Measurements from ENCODE around the gene INPP1.
"Not testable (repeated sequence)": the region's sequence is repeated elsewhere in the genome, so short reads cannot be mapped to it uniquely, and the experiment has no call there.

The INPP1 gene

GRCh38 chr2:190334479-190335224 lies 8.7 kb upstream of the INPP1 start:
- no peak for DNase-seq

- DNase-seq, result no peak
Measured at GRCh38 chr2:190335225-190335559, 8.2 kb upstream of the INPP1 start.

- DNase-seq, result not testable (repeated sequence)
Measured at GRCh38 chr2:190335584-190335983, 7.8 kb upstream of the INPP1 start.

- no peak for DNase-seq
Measured at GRCh38 chr2:190336420-190336819, 7.0 kb upstream of the INPP1 start.

- DNase-seq, result no peak
Measured at GRCh38 chr2:190338453-190338852, 4.9 kb upstream of the INPP1 start.

GRCh38 chr2:190339394-190339793 lies 4.0 kb upstream of the INPP1 start:
- no peak for DNase-seq

GRCh38 chr2:190340369-190340768 lies 3.0 kb upstream of the INPP1 start:
- DNase-seq, result no peak

DNA sequence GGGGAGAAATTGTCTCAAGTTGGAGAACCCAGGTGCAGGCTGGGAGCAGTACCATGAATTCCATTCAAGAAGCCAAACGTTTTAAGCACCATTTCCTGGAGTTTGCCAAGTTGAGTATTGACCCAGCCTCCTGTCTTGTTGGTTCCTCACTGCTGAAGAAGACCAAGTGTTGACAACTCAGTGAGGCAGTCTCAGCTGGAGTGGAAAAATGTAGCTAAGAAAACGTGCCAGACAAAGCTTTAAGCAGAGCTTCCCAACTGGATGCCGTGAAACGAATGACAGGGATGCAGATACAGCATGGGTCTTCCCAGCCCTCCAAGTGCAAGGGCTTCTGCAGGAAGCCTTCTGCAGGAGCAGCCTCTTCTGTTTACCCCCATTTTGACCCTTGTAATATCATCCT lies 778 bp upstream of the INPP1 start:
- no peak for DNase-seq

DNA sequence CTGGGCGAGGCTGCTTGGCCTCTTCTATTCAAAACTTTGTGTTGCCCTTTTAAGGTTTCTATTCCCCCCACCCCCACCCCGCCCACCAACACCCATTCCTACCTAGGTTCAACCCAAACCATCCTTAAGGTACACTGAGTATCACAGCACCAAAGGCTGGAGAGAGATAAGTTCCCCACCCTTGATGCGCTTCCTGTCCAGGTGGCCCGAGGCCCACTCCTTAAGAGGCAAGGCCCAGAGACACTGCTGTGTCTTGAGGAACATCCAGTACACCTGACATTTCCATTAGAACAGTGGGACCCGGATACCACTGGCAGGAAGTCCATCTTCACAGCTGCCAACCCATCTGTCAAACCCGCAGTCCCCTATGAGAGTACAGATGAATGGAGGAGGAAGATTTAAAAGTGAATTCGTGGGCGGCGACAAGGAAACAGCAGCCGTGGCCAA lies 277 bp upstream of the INPP1 start:
- DNase-seq, result no peak

DNA sequence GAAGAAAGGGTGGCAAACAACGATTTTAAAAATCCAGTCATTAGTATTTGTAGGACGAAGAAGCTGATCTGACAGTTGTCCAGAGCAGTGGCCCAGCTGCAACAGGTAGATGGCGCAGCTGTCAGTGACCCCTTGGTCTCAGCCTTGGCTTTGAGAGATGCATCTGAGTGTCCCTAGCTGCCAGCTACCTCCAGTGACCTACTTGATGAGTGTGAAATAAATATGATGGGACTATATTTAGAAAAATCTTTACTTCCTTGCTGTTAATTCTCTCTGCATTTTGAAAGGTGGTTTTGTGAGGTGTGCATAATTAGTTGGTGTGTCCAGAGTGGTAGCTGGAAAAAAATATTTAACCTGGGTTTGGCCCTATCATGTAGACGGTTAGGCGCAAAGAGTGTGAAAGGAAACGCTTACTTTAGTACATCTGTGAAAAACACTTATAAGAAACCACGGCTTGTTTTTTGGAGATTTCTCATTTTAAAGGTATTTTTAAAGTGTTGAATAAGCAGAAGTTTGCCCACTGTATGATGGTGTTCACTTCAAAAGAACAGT lies 963 bp downstream of the INPP1 start:
- no peak for DNase-seq

GRCh38 chr2:190350371-190350770 lies 7.0 kb downstream of the INPP1 start:
- DNase-seq, result no peak

- DNase-seq, result no peak
Measured at GRCh38 chr2:190351955-190352354, 8.6 kb downstream of the INPP1 start.

DNA sequence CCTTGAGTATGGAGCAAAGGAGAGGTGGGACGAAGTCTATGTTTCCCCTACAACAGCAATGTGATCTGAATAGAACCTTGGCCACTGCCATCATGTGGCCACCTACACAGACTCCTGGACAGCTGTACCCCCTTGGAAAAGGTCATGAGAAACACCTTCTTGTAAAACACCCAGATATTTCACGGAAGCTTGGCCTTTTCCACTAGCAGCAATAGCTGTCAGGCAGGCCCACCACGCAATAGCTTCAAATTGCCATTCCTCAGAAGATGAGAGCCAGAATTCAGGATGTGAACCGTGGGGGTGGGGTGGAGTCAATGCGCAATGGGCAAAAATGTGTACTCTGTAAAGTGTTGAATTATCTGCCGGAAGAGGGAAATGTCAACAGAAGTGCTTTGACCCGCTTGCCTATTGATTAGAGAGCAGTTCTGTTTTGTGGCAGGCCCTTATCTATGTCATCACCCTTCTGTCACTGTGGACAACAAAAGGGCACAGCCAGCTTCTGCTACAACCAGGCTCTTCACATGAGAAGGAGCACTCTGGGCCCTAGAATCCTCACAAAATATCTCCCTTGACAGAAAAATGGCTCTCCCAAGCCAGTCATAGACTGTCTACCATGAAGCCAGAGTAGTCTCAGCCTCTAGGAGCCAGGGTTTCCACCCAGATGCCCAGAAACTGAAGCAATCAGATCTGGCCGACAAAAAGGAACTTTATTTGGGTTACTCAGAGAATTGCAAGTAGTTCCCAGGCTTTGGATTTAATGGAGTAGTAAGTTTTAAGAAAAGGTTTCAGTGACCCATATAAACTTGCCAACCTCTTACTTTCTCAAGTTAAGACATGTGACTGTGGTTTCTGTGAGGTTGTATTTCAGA lies 9.5 kb downstream of the INPP1 start:
- no peak for DNase-seq

DNA sequence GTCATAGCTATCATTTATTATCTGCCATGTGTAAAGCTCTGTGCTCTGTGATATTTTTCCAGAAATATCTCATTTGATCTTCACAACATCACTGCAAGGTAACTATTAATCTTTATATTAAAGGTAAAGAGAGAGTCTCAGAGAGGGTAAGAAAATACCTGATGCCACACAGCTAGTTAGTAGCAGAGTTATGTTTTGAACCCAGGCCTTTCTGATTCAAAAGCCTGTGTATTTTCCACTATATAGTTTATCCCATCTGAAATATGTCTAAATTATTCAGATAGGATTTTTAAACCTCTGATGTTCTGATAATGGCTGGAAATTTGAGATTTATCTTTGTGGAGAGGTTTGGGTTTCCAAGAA lies 10.1 kb downstream of the INPP1 start:
- DNase-seq, result no peak

DNA sequence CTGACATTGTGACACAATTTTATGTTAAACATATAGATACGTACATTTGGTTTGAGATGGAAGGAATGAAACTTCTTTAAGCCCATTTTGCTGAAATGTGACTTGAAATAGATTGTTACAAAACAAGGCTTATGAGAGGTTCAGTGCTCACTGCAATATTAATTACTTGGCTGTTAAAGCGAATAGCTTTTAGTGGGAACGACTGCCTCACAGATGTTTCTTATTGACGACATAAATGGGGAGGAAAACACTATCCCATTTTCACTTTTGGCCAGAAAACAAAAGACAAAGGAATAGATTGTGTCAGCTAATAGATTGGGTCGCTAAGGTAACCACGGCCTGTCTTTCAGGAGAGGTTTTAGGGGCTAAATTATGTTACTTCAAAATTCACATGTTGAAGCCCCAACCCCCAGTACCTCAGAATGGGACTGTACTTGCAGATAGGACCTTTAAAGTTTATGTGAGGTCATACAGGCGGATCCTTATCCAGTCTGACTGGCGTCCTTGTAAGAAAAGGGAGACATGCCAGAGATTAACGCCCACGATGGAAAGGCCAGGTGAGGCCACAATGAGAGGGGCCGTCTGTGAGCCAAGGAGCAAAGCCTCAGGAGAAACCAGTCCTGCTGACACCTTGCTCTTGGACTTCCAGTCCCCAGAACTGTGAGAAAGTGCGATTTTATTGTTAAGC lies 10.8 kb downstream of the INPP1 start:
- DNase-seq, result no peak

DNA sequence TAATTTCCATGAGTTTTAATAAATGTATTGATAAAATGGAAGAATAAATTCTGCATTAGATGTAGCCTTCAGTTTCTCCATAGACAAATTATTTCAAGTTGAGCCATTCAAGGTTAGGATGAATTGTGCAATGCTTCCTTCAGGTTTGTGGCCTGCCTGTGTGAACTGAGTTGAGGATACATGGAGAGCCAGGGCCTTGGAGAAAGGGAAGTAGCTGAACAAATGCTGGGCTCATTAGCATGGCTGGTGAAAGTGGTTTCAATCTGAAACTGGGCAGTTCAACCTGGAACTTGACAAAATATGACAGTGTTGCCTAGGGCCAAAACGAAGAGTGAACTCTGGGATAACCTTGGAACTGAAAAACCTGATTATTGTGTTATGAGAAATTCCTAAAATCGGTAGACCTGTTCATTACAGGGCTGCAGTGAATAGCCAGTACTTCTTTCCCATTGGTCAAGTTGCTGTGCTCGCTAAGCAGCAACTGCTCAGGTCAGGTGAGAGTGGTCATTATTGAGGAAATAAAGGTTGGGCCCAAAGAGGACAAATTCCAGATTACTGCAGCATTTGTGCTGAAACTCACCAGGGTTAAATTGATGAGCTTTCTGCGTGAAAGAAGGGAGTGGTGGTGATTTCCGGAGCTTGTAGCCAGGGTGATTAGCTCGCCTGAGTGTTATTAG lies 12.7 kb downstream of the INPP1 start:
- DNase-seq, result no peak

DNA sequence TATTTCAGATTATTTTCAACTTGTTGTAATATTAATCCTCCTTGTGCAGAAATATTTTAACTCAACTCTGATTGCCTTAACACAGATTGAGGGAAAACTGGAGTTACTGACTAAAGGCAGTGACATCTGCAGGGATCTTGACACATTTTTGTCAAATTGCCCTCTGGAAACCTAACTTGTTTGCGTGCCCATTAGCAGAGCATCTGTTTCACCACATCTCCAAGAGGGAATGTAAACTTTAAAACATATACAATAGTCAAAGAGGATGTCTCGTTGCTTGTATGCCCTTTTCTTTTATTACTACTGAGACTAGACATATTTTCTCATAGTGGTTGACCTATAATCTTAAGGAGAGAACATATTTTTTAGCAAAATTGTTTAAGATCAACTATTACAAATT lies 14.2 kb downstream of the INPP1 start:
- DNase-seq, result no peak

- DNase-seq, result not testable (repeated sequence)
Measured at GRCh38 chr2:190358655-190359448, 15.5 kb downstream of the INPP1 start.

- DNase-seq, result no peak
Measured at GRCh38 chr2:190360561-190360960, 17.2 kb downstream of the INPP1 start.

DNA sequence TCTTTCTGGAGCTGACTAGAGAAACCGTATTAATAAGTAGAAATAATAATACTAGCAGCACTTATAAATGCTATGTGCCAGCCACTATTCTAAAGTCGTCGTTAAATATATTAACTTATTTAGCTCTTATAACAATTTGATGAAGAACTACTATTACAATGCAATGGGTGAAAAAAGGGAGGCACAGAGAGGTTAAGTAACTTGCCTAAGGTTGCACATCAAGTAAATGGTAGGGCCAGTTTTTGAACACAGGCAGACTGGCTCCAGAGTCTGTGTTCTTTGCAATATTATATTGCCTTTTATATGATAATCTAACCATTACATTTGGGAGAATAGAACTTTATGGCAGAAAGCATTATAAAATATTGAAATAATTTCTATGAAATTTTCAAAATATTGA lies 17.6 kb downstream of the INPP1 start:
- DNase-seq, result no peak

- DNase-seq, result no peak
Measured at GRCh38 chr2:190361572-190361971, 18.2 kb downstream of the INPP1 start.

DNA sequence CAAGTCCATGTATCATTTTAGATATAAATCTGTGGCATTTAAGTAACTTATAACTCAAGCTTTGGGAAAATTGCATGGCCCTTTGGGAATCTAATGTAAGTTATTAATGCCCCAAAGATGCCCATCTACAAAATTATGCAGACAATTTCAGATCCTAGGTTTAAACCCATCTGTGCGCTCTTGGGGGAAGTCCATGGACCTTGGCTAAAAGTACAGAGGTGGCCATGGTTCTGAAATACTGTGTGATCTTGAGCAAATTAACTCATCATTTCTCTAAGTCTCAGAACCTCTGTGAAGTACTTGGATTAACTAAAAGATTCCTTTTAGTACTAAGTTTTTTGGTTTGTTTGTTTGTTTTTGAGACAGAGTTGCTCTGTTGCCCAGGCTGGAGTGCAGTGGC lies 19.5 kb downstream of the INPP1 start:
- DNase-seq, result no peak

Measured in NCI-H187 treated with DMSO at 0.1 percent for 48 hours (cell line).